HUES64 (cell line): ENCODE measurements around the gene AFAP1L2.

ENCODE experiments used
- H3K27ac ChIP-seq: 2 replicates; pipeline ENCODE4 v1.7.0; 2013; ENCODE audit warnings: low read depth, low read length, inconsistent platforms
- H3K27me3 ChIP-seq: 2 replicates; pipeline ENCODE4 v1.6.1; 2013; ENCODE audit warnings: mild to moderate bottlenecking, low read length; ENCODE audit not compliant: insufficient read depth
- H3K36me3 ChIP-seq: 2 replicates; pipeline ENCODE4 v1.6.1; 2013; ENCODE audit warnings: mild to moderate bottlenecking, low read length; ENCODE audit not compliant: insufficient read depth
- H3K4me1 ChIP-seq: 2 replicates; pipeline ENCODE4 v1.6.1; 2013; ENCODE audit warnings: mild to moderate bottlenecking, low read length, moderate library complexity; ENCODE audit not compliant: insufficient read depth
- H3K4me3 ChIP-seq: 2 replicates; pipeline ENCODE4 v1.5.1; 2013; ENCODE audit warnings: mild to moderate bottlenecking, low read length, moderate library complexity
- H3K9ac ChIP-seq: 2 replicates; pipeline ENCODE4 v1.6.1; 2013; ENCODE audit warnings: mild to moderate bottlenecking, low read depth, low read length
- H3K9me3 ChIP-seq: 2 replicates; pipeline ENCODE4 v1.6.1; 2013; ENCODE audit warnings: low read depth, low read length; ENCODE audit not compliant: insufficient read depth
- WGBS: fragments of 150-250, 120-280 bp; methylation state at CpG from one replicate; pipeline ENCODE4 v1.1.7; 2013; ENCODE audit warnings: missing lambda C conversion rate; 5-methylcytosine and 5-hydroxymethylcytosine counted together

Gene AFAP1L2

DNA sequence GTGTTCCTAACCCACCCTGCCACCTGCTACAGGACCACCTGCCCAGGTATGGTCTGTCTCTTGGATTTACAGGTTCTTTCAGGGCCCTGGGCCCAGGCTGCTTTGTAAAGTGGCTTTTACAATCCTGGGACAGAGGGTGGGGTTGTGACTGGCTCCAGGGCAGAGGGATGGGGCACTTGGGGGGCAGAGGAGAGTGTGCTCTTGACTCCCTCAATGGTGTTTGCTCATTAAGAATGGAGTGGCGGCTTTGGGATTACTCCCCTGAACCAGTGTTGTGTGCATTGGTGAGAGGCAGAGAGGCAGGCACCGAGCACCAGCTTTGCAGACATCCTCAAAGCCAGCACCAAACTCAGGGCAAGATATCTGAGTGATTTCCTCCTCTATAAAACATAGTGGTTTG is 121.8 kb downstream of the AFAP1L2 start:
- 80% methylated on average over 2 of the region's 2 CpGs for WGBS
- H3K4me1 ChIP-seq, result no peaks in the 10 kb centered on the region
- H3K4me3 ChIP-seq, result no peak overlapping the region
- no peak overlapping the region for H3K27ac ChIP-seq
- H3K9me3 ChIP-seq, result no peaks in the 10 kb centered on the region
- H3K27me3 ChIP-seq, result no peaks in the 10 kb centered on the region
- no peaks in the 10 kb centered on the region for H3K36me3 ChIP-seq
- H3K9ac ChIP-seq, result no peak overlapping the region

DNA sequence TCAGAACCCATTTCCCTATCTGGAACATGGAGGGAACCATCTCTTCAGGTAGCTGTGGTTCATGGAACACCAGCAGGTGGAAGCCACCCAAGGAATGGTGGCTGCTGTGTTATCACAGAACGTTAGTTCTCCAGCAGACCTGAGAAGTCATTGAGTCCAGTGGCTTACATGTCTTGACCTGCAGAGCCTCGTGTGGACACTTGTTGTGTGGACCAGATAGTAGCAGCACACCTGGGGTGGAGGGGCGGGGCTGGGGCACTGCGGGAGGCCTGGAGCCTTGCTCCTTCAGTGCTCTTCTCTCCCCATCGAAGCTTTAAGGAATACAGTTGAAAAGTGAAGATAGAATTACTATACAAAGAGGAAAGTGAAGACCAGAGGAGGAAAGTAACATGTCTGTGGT is 122.8 kb downstream of the AFAP1L2 start:
- Histone ChIP-seq H3K4me3 (no peak overlapping the region), H3K27me3 (no peaks in the 10 kb centered on the region), H3K9ac (no peak overlapping the region), H3K9me3 (no peaks in the 10 kb centered on the region), H3K27ac (no peak overlapping the region), H3K36me3 (no peaks in the 10 kb centered on the region), H3K4me1 (no peaks in the 10 kb centered on the region)
- WGBS, result 74% methylated on average over 5 of the region's 5 CpGs

DNA sequence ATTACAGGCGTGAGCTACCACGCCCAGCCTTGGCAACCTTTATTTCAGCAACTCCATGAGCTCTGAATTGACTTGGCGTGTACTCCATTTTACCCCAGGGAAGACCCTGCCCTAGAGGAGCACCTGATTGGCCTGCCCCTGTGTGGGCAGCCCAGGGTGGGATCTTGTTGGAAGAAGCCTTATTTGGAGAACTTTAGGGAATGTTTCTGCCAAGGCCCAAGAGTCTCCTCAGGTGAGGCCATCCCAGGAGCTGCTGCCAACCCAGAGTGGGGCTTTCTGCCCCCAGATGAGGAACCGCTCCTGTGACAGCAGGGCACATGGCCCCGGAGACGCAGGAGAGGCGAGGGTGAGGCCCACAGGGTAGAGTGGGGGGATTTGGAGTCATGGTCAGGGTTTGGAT is 123.3 kb downstream of the AFAP1L2 start:
- H3K27me3 ChIP-seq, result no peaks in the 10 kb centered on the region

DNA sequence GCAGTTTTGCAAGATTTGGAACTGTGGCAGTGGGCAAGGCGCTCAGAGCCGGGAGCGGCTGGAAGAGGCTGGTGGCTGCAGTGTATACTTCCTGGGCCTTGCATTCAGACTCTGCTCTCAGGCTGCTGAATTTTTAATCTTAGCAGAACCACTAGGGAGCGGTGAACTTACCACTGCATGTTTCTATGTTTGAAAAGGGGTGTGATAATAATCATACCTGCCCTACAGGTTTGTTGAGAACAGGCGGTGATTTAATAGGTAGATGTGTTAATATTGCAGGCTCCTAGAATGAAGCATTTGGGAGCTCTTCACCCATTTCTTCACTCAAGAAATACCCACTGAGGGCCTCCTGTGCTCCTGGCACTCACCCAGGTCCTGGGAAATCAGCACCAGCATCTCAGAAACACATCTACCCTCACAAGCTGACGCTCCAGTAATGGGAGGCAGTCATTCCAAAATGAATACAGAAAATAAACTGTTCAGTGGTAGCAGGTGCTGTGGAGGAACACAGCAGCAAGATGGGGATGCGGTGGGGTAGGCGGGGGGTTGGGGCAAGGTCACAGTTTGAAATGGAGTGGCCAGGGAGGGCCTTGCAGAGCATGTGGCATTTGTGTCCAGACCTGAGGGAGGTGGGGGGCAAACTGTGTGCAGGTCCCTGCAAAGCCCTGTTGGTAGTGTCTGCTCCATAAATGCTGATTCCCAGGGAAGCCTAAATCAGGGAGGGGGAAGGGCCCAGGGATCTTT is 124.2 kb downstream of the AFAP1L2 start:
- H3K9ac ChIP-seq, result no peak overlapping the region
- H3K36me3 ChIP-seq, result no peaks in the 10 kb centered on the region
- WGBS, result 93% methylated on average over 8 of the region's 8 CpGs
- H3K27me3 ChIP-seq, result no peaks in the 10 kb centered on the region
- no peaks in the 10 kb centered on the region for H3K9me3 ChIP-seq
- H3K4me1 ChIP-seq, result no peaks in the 10 kb centered on the region
- no peak overlapping the region for H3K4me3 ChIP-seq
- H3K27ac ChIP-seq, result no peak overlapping the region

More for the DNA sequence above, 123.3 kb downstream of the AFAP1L2 start:
- Histone ChIP-seq H3K36me3 (no peaks in the 10 kb centered on the region), H3K4me3 (no peak overlapping the region), H3K4me1 (no peaks in the 10 kb centered on the region), H3K27ac (no peak overlapping the region), H3K9ac (no peak overlapping the region), H3K9me3 (no peaks in the 10 kb centered on the region)
- 68% methylated on average over 7 of the region's 7 CpGs for WGBS

DNA sequence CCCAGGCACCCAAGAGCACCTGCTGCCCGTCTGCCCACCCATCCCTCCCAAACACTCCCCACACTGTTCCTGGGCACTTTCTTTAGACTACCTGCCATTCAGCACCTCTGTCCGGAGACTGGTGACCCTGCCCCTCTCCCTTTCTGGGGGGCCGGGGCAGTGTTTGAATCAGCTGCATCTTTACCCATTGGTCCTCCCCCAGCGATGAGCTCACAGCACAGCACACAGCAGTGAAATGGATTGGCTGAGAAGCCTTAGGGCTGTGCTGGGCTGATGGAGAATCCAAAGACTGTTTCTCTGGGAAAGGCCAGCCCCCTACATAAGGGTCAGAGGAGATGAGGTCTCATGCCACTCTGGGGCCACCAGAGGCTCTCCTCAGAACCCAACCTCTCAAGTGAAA is 125.0 kb downstream of the AFAP1L2 start:
- H3K27ac ChIP-seq, result no peak overlapping the region
- H3K36me3 ChIP-seq, result no peaks in the 10 kb centered on the region
- 87% methylated on average over 4 of the region's 4 CpGs for WGBS
- no peaks in the 10 kb centered on the region for H3K4me1 ChIP-seq
- no peak overlapping the region for H3K4me3 ChIP-seq
- no peak overlapping the region for H3K9ac ChIP-seq
- no peaks in the 10 kb centered on the region for H3K27me3 ChIP-seq
- no peaks in the 10 kb centered on the region for H3K9me3 ChIP-seq

DNA sequence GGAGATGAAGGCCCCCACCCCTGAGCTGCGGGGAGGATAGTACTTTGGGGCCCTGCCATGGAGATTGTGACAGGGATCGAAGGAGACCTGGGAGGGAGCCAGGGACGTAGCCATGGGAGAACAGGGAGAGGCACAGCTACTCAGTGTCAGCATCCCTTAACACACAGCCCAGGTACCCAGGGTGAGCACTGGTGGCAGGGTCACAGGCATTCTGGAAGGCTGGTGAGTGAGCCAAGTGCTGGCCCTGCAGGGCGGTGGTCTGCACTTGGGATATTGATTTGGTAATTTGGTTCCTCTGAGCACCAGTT is 125.5 kb downstream of the AFAP1L2 start:
- 92% methylated on average over 4 of the region's 4 CpGs for WGBS
- H3K4me1 ChIP-seq, result no peaks in the 10 kb centered on the region

DNA sequence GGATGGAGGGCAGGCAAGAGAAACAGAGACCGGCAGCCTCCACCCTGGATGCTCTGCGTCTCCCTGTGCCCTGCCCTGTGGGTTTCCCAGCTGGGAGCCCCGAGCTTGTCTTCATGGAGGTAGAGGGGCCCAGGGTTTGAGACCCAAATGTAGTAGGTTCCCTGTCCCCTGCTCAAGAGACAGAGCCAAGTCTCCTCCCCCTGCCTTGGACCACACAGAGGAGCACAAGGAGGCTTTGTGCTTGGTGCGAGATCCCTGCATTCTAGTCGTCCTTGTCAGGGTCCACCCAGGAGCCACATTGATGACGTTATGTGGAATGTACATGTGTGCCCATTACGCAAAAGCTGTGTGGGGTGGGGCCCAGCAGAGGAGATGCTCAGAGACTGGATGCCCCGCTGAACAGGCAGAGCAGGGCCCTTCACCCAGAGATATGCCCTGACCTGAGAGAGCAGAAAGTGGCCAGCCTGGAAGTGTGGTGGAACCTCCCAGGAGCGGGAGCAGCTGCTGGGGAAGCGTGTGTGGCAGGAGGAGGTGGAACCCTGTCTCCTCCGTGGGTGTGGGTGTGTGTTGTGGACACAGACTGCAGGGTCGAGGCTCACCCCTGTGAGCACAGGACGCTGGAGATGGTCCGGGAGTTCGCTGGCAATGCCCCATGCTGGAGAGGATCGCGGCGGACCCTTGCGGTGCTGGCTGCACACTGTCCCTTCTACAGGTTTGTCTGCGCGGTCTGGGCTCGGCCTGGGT is 126.0 kb downstream of the AFAP1L2 start:
- no peaks in the 10 kb centered on the region for H3K36me3 ChIP-seq
- H3K27me3 ChIP-seq, result no peaks in the 10 kb centered on the region
- no peak overlapping the region for H3K27ac ChIP-seq
- no peak overlapping the region for H3K4me3 ChIP-seq
- H3K9me3 ChIP-seq, result no peaks in the 10 kb centered on the region
- H3K4me1 ChIP-seq, result no peaks in the 10 kb centered on the region
- no peak overlapping the region for H3K9ac ChIP-seq
- WGBS, result 95% methylated on average over 22 of the region's 22 CpGs

More for the DNA sequence above, 125.5 kb downstream of the AFAP1L2 start:
- Histone ChIP-seq H3K9ac (no peak overlapping the region), H3K36me3 (no peaks in the 10 kb centered on the region), H3K27ac (no peak overlapping the region), H3K4me3 (no peak overlapping the region), H3K9me3 (no peaks in the 10 kb centered on the region), H3K27me3 (no peaks in the 10 kb centered on the region)

DNA sequence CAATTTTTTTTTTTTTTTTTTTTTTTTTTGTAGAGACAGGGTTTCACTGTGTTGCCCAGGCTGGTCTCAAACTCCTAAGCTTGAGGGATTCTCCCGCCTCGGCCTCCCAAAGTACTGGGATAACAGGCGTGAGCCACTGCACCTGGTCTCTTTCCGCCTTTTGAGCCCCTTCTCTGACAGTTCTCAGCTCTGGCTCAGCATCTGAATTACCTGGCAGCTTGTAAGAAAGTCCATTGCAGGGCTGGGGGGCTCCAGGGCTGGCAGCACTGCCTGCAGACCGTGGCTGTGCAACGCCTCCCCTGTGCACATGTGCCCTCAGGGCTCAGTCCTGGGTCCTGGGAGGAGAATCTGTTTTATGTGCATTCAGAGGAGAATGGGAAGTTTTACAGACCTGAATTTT is 127.6 kb downstream of the AFAP1L2 start:
- Histone ChIP-seq H3K27ac (no peak overlapping the region), H3K4me1 (no peaks in the 10 kb centered on the region), H3K9me3 (no peaks in the 10 kb centered on the region), H3K4me3 (no peak overlapping the region), H3K36me3 (no peaks in the 10 kb centered on the region), H3K9ac (no peak overlapping the region), H3K27me3 (no peaks in the 10 kb centered on the region)
- WGBS, result 95% methylated on average over 6 of the region's 6 CpGs

DNA sequence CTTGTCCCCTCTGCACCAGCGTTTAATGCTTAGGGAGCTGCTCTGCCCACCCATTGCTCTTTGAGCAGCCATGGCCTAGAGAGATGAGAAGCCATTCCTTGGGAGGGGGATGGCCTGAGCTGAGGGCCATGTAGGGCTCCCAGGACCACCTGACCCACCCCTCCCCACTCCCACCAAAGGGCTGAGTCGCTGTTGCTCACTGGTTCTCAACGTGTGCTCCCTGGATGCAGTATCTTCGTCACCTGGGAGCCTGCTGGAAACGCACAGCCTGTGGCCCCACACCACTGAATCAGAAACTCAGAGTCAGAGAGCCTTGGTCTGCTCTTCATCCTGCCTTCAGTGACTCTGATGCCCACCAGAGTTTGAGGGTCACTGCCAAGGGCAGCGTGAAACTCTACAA is 128.2 kb downstream of the AFAP1L2 start:
- H3K9ac ChIP-seq, result no peak overlapping the region
- no peaks in the 10 kb centered on the region for H3K36me3 ChIP-seq
- no peaks in the 10 kb centered on the region for H3K9me3 ChIP-seq
- H3K27me3 ChIP-seq, result no peaks in the 10 kb centered on the region
- WGBS, result 83% methylated on average over 6 of the region's 6 CpGs
- H3K4me3 ChIP-seq, result no peak overlapping the region
- no peaks in the 10 kb centered on the region for H3K4me1 ChIP-seq
- no peak overlapping the region for H3K27ac ChIP-seq

DNA sequence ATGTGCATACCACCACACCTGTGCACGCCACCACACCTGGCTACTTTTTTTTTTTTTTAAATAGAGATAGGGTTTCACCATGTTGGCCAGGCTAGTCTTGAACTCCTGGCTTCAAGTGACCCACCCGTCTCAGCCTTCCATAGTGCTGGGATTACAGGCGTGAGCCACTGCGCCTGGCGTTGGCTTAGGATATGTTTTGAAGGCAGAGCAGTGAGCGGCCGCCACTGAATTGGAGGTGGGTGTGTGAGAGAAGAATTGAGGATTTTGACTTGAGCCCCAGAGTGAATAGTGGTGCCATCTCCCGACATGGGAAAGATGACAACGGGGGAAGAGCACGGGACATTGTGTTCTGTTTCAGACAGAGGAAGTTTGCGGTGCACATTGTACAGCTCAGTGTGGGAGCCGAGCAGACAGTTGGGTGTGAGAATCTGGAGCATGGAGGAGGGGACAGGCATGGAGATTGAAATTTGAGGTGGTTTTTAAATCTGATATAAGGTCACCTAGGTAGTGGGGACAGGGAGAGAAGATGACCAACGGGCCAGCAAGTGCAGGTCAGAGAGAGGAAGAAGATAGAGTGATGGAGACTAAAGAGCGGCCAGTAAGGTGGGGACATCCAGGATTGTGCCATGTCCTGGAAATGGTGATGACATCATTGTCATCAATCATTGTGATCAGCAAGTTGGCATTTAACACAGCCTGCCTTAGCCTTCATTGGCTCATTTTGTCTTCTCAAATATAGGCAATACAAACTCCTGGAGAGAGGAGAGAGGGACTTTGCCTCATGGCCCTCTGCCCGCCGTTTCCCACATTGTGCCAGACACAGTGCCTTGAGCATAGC is 129.5 kb downstream of the AFAP1L2 start:
- 95% methylated on average over 15 of the region's 16 CpGs for WGBS
- no peak overlapping the region for H3K27ac ChIP-seq
- H3K4me1 ChIP-seq, result no peaks in the 10 kb centered on the region

DNA sequence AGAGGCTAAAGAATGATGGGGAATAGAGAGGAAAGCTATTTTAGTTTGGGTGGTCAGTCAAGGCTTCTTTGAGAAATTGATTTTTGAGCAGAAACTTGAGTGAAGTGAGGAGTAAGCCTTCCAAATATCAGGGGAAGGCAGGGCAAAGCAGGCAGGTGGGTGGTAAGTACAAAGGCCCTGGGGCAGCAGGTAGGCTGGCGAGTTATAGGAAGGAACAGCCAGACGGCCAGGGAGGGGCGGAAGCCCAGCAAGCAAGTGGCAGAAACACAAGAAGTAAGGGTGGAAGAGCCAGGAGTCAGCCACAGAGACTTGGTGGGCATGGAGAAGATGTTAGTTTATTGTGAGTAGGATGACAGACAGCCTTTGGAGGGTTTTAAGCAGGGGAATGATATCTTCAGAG is 130.4 kb downstream of the AFAP1L2 start:
- H3K4me1 ChIP-seq, result no peaks in the 10 kb centered on the region
- no peaks in the 10 kb centered on the region for H3K27me3 ChIP-seq
- H3K27ac ChIP-seq, result no peak overlapping the region
- no peaks in the 10 kb centered on the region for H3K36me3 ChIP-seq
- WGBS, result 92% methylated on average over 3 of the region's 3 CpGs
- no peak overlapping the region for H3K9ac ChIP-seq
- no peaks in the 10 kb centered on the region for H3K9me3 ChIP-seq
- no peak overlapping the region for H3K4me3 ChIP-seq

More for the DNA sequence above, 129.5 kb downstream of the AFAP1L2 start:
- Histone ChIP-seq H3K9me3 (no peaks in the 10 kb centered on the region), H3K4me3 (no peak overlapping the region), H3K27me3 (no peaks in the 10 kb centered on the region), H3K9ac (no peak overlapping the region), H3K36me3 (no peaks in the 10 kb centered on the region)
